ENCODE results near the gene USP13.
"Not testable (repeated sequence)": the region's sequence is repeated elsewhere in the genome, so short reads cannot be mapped to it uniquely, and the experiment has no call there.

Gene USP13

GRCh38 chr3:179652447-179653095 lies at the start of gene USP13:
USP13 (plus strand) TSS chr3:179653040; CDS start chr3:179653226, 186 bp downstream.
- peak; percentile 88 for DNase-seq (ENCODE audit: low spot score)

- no peak for DNase-seq (ENCODE audit: low spot score)
Observed at GRCh38 chr3:179603321-179603720, 49.5 kb upstream of the USP13 start.

- peak; percentile 2 for DNase-seq (ENCODE audit: low spot score)
Observed at GRCh38 chr3:179603831-179604230, 49.0 kb upstream of the USP13 start.

- peak; percentile 98 for DNase-seq (ENCODE audit: low spot score)
Observed at GRCh38 chr3:179604321-179605078, 48.3 kb upstream of the USP13 start, which contains the start of the genes MRPL47 and NDUFB5. MRPL47 (minus strand) TSS chr3:179604638; CDS start chr3:179604624, 14 bp downstream. NDUFB5 (plus strand) TSS chr3:179604794; CDS start chr3:179604816, 22 bp downstream.

GRCh38 chr3:179606534-179607085 lies 46.2 kb upstream of the USP13 start:
- no peak for DNase-seq (ENCODE audit: low spot score)

GRCh38 chr3:179608931-179609720 lies 43.7 kb upstream of the USP13 start:
- peak; percentile 5 for DNase-seq (ENCODE audit: low spot score)

GRCh38 chr3:179610066-179610465 lies 42.8 kb upstream of the USP13 start:
- DNase-seq (ENCODE audit: low spot score) = no peak

GRCh38 chr3:179613807-179614206 lies 39.0 kb upstream of the USP13 start:
- no peak for DNase-seq (ENCODE audit: low spot score)

- no peak for DNase-seq (ENCODE audit: low spot score)
Observed at GRCh38 chr3:179615458-179616173, 37.2 kb upstream of the USP13 start.

GRCh38 chr3:179622023-179622422 lies 30.8 kb upstream of the USP13 start:
- DNase-seq (ENCODE audit: low spot score) = no peak

GRCh38 chr3:179624451-179624850 lies 28.4 kb upstream of the USP13 start:
- DNase-seq (ENCODE audit: low spot score) = no peak

- no peak for DNase-seq (ENCODE audit: low spot score)
Observed at GRCh38 chr3:179630753-179631451, 21.9 kb upstream of the USP13 start.

GRCh38 chr3:179640469-179640868 lies 12.4 kb upstream of the USP13 start:
- DNase-seq (ENCODE audit: low spot score) = no peak

- DNase-seq (ENCODE audit: low spot score) = no peak
Observed at GRCh38 chr3:179642871-179643270, 10.0 kb upstream of the USP13 start.

GRCh38 chr3:179643837-179644236 lies 9.0 kb upstream of the USP13 start:
- not testable (repeated sequence) for DNase-seq (ENCODE audit: low spot score)

GRCh38 chr3:179646177-179646576 lies 6.7 kb upstream of the USP13 start:
- DNase-seq (ENCODE audit: low spot score) = no peak

GRCh38 chr3:179651687-179652446 lies 973 bp upstream of the USP13 start:
- peak; percentile 54 for DNase-seq (ENCODE audit: low spot score)

GRCh38 chr3:179653096-179653797 lies 407 bp downstream of the USP13 start:
- DNase-seq (ENCODE audit: low spot score) = peak; percentile 79

GRCh38 chr3:179655236-179655635 lies 2.4 kb downstream of the USP13 start:
- DNase-seq (ENCODE audit: low spot score) = no peak
